Activated CD4-positive, alpha-beta T cell treated with anti-CD3 and anti-CD28 coated beads for 4 hours (primary cell): ENCODE data around the gene NUFIP2.
A peak's percentile ranks its signal among the peaks of the same experiment; 100 is the strongest.
"Not testable (repeated sequence)": the region's sequence is repeated elsewhere in the genome, so short reads cannot be mapped to it uniquely, and the experiment has no call there.

ENCODE experiments used
- DNase-seq, 2 donors: peaks; one replicate each; pipeline ENCODE4 v3.0.0-alpha.2; 2020

The NUFIP2 gene

GRCh38 chr17:29234972-29235371, 59.0 kb downstream of the NUFIP2 start:
- DNase-seq, result not testable (repeated sequence)

GRCh38 chr17:29233301-29233700, 60.6 kb downstream of the NUFIP2 start:
- DNase-seq, result no peak

DNA sequence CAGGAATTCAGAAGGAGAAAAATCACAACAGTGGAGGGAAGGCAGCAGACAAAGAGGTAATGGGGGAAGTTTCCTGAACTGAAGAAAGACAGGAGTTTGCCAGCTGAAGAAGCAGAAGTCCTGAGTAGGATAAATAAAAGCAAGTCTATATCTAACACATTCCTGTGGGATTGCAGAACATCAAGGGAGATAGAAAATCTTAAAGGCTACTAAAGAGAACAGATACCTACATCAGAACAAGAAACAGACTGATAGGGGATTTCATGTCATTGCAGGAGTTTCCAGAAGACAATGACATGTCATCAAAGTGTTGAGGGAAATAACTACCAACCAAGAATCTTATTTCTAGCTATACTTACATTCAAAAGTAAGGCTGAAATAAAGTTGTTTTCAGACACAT, 68.6 kb downstream of the NUFIP2 start:
- DNase-seq, result no peak

GRCh38 chr17:29221338-29221737, 72.6 kb downstream of the NUFIP2 start:
- not testable (repeated sequence) for DNase-seq

DNA sequence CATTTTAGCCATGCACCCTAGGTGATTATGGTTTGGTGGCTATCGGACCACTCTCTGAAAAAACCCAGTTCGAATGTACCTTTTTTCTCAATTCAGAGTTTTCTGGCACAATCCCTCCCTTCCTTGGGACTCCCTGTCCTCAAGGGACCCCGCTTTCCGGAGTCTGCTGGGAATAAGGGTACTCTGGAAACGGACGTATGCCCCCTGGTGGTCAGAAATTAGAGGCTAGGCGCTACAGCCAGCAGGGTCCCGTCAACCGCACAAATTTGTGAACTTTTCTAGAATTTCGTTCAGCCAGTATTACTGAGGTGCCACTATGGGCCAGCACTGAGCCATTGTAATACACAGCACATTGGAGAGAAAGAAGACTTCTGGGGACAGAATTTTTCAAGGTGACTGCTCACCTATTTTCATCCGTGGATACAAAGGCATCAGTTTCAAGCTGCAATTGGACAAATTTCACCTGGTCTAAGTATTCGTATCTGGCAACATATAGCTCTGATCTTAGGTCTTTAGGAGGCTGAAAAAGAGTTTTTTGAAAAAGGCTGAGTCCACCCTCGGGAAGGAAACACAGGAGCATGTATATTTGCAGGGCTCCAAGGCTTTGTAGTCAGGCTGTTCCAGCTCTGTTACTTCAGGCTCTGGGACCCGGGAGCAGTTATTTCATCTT, 74.4 kb downstream of the NUFIP2 start:
- DNase-seq, result peak; percentile 65 to 76

GRCh38 chr17:29216856-29217255, 77.1 kb downstream of the NUFIP2 start:
- no peak for DNase-seq

- no peak for DNase-seq
Measured at GRCh38 chr17:29216181-29216580, 77.8 kb downstream of the NUFIP2 start.

DNA sequence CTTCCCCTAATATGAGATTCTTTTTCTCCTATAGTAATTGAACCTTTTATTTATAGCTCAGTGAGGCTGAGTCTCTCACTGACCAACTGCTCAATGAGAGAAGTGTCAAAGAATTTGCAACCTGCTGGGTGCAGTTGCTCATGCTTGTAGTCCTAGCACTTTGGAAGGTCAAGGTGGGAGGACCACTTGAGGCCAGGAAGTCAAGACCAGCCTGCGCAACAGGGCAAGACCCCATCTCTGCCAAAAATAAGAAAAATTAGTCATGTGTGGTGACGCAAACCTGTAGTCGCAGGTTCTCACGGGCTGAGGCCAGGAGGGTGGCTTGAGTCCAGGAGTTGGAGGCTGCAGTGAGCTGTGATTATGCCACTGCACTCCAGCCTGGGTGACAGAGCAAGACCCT, 78.2 kb downstream of the NUFIP2 start:
- no peak for DNase-seq

- DNase-seq, result no peak
Measured at GRCh38 chr17:29215174-29215573, 78.8 kb downstream of the NUFIP2 start.

DNA sequence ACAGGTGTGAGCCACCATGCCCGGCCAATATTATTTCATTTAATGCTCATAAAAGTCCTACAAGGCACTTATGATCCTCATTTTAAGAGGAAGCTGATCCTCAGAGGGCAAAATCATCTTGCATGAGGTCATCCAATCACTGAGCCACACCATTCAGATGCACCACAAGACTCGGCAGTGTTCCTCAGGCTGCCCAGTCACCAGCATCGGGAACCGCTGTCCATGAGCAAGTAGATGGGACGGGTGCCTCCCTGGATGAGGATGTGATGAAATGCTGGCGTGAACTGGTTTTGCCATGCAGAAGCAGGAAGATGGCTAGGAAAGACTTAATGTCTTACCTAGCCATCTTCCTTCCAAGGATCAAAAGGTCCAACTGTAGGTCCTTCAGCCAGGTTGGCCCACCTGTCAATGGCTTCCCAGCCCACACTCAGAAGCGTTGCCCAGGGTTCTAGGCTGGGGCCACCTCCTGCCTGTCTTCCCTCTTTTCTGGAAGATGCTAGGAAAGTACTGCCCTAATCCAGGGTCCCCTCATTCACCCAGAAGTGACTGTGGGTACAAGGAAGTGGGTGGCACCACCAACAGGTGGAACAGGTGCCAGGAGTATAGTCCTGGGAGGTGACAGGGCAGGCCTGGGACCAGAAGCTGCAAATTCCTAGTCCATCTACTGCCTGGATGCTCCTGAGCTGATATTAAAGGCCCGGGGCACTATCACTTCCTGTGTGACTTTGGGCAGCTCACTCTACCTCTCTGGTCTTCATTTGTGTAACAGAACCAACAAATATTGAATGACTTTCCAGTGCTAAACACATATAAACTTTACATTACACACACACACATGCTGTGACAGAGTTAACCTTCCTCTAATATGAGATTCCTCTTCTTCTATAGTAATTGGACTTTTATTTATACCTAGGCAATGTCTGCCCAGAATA, 79.5 kb downstream of the NUFIP2 start:
- no peak for DNase-seq

GRCh38 chr17:29212681-29213121, 81.2 kb downstream of the NUFIP2 start:
- DNase-seq, result no peak

GRCh38 chr17:29212094-29212631, 81.8 kb downstream of the NUFIP2 start:
- DNase-seq, result no peak

- DNase-seq, result no peak
Measured at GRCh38 chr17:29210879-29211278, 83.1 kb downstream of the NUFIP2 start.

DNA sequence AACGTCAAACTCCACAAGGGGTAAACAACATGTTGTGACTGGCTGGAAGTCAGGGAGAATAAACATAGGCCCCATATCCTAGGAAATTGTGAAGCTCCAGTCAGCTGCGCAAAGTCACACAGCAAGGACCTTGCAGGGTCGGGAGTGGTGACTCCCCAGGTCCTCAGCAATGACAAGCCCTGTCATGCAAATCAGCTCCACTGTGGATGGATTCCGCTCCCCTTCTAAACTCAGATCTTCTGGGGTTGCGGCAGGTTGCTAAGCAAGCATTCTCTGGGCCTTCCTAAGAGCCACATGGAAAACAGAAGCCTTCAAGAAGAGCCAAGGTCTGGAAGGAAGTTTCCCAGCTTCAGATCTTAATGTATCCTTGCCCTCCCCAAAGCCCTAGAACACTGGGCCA, 84.9 kb downstream of the NUFIP2 start:
- no peak for DNase-seq

DNA sequence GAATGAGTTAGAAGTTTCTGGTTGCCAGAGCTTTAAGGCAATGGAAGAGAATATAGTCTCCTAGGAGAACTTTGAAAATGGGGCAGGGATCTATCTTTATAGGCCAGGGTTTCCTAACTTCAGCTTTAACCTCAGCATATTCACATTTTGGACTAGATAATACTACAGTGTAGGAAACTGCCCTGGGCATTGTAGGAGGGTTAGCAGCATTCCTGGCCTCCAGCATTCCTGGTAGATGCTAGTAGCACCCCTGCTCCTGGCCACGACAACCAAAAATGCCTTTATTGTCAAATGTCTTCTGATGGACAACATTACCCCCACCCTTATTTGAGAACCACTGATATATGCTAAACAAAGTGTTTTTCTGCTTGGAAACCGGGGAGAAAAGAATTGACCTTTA, 86.0 kb downstream of the NUFIP2 start:
- no peak for DNase-seq
